Measurements from ENCODE around the gene KIAA1671. TPM values are rescaled to one million over a fixed set of nuclear protein-coding genes. Genes with fewer than 3 reads are reported as not detected.

Gene KIAA1671
- polyA plus RNA-seq, 6 donors from 2014 or later: not detected

- Mint-ChIP-seq H3K4me3 (no peak overlapping the region), H3K9me3 (peaks cover 0 to 2% (median 0%) of the 10 kb centered on the region in 7 donors), H3K36me3 (no peaks in the 10 kb centered on the region), H3K27ac (no peak overlapping the region), H3K4me1 (no peaks in the 10 kb centered on the region), H3K27me3 (peaks cover 5 to 21% (median 17%) of the 10 kb centered on the region in 3 donors)
- DNase-seq (no peak), ATAC-seq (ENCODE audit: low read depth in 2 of 2) (no peak)
Measured at GRCh38 chr22:24961217-24961844, 8.8 kb downstream of the KIAA1671 start.

DNA sequence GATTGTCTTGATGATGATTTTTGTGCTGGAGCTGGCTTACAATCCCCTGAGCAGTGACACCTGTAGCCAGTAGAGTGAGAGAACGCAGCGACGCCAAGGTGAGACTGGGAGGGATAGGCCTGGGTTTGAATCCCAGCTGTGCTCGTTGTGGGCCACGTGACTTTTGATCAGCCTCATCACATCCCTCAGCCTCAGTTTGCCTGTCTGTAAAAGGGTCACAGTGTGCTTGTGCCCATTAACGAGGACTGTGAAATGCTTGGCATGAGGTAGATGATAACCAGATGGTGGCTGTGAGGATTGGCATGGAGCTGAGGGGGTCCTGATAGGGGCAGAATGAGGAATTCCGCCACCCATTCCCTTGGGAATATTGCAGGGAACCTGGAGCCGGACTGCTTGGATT, 9.6 kb downstream of the KIAA1671 start:
- H3K4me1 Mint-ChIP-seq: no peaks in the 10 kb centered on the region
- H3K9me3 Mint-ChIP-seq: peaks cover 0 to 2% (median 0%) of the 10 kb centered on the region in 7 donors
- no peak for ATAC-seq (ENCODE audit: low read depth in 2 of 2)
- no peak overlapping the region for H3K4me3 Mint-ChIP-seq
- H3K27me3 Mint-ChIP-seq: peaks cover 1 to 13% (median 10%) of the 10 kb centered on the region in 3 donors
- DNase-seq: no peak
- no peaks in the 10 kb centered on the region for H3K36me3 Mint-ChIP-seq
- H3K27ac Mint-ChIP-seq: no peak overlapping the region

GRCh38 chr22:24962835-24963234, 10.3 kb downstream of the KIAA1671 start:
- Mint-ChIP-seq H3K36me3 (no peaks in the 10 kb centered on the region), H3K9me3 (peaks cover 0 to 2% (median 0%) of the 10 kb centered on the region in 7 donors), H3K4me1 (no peaks in the 10 kb centered on the region), H3K27ac (no peak overlapping the region), H3K27me3 (peaks cover 0 to 10% (median 9%) of the 10 kb centered on the region in 3 donors), H3K4me3 (no peak overlapping the region)
- no peak for DNase-seq
- no peak for ATAC-seq (ENCODE audit: low read depth in 2 of 2)

GRCh38 chr22:24964441-24964840, 11.9 kb downstream of the KIAA1671 start:
- Mint-ChIP-seq H3K36me3 (no peaks in the 10 kb centered on the region), H3K9me3 (peaks cover 0 to 2% (median 0%) of the 10 kb centered on the region in 7 donors), H3K27ac (peak overlapping the region in 1 of 6 donors; percentile 24), H3K4me3 (no peak overlapping the region), H3K27me3 (peaks cover 0 to 10% (median 9%) of the 10 kb centered on the region in 3 donors), H3K4me1 (no peaks in the 10 kb centered on the region)
- no peak for ATAC-seq (ENCODE audit: low read depth in 2 of 2)
- DNase-seq: no peak

GRCh38 chr22:24965822-24966626, 13.5 kb downstream of the KIAA1671 start:
- H3K4me1 Mint-ChIP-seq: no peaks in the 10 kb centered on the region
- H3K27me3 Mint-ChIP-seq: peaks cover 0 to 17% (median 9%) of the 10 kb centered on the region in 3 donors
- no peak for ATAC-seq (ENCODE audit: low read depth in 2 of 2)
- H3K27ac Mint-ChIP-seq: no peak overlapping the region
- H3K9me3 Mint-ChIP-seq: peaks cover 0 to 2% (median 0%) of the 10 kb centered on the region in 7 donors
- DNase-seq: no peak
- H3K4me3 Mint-ChIP-seq: no peak overlapping the region
- no peaks in the 10 kb centered on the region for H3K36me3 Mint-ChIP-seq

GRCh38 chr22:24968066-24968561, 15.6 kb downstream of the KIAA1671 start:
- DNase-seq (no peak), ATAC-seq (ENCODE audit: low read depth in 2 of 2) (no peak)
- Mint-ChIP-seq H3K9me3 (peaks cover 0 to 2% (median 0%) of the 10 kb centered on the region in 7 donors), H3K4me1 (no peaks in the 10 kb centered on the region), H3K27me3 (peaks cover 0 to 18% (median 0%) of the 10 kb centered on the region in 3 donors), H3K4me3 (no peak overlapping the region), H3K36me3 (no peaks in the 10 kb centered on the region), H3K27ac (no peak overlapping the region)

GRCh38 chr22:24969560-24970301, 17.2 kb downstream of the KIAA1671 start:
- Mint-ChIP-seq H3K9me3 (peaks cover 0 to 2% (median 0%) of the 10 kb centered on the region in 7 donors), H3K4me3 (no peak overlapping the region), H3K36me3 (no peaks in the 10 kb centered on the region), H3K27me3 (peaks cover 0 to 18% (median 0%) of the 10 kb centered on the region in 3 donors), H3K27ac (no peak overlapping the region), H3K4me1 (no peaks in the 10 kb centered on the region)
- no peak for DNase-seq
- no peak for ATAC-seq (ENCODE audit: low read depth in 2 of 2)

GRCh38 chr22:24972369-24972768, 19.9 kb downstream of the KIAA1671 start:
- H3K27ac Mint-ChIP-seq: no peak overlapping the region
- H3K27me3 Mint-ChIP-seq: peaks cover 0 to 18% (median 0%) of the 10 kb centered on the region in 3 donors
- ATAC-seq (ENCODE audit: low read depth in 2 of 2) (no peak), DNase-seq (no peak)
- peak overlapping the region in 1 of 8 donors; percentile 47 for H3K4me3 Mint-ChIP-seq
- H3K36me3 Mint-ChIP-seq: no peaks in the 10 kb centered on the region
- peaks cover 0 to 2% (median 0%) of the 10 kb centered on the region in 7 donors for H3K9me3 Mint-ChIP-seq
- no peaks in the 10 kb centered on the region for H3K4me1 Mint-ChIP-seq

GRCh38 chr22:24973872-24974271, 21.4 kb downstream of the KIAA1671 start:
- Mint-ChIP-seq H3K4me1 (no peaks in the 10 kb centered on the region), H3K4me3 (no peak overlapping the region)
- no peak for ATAC-seq (ENCODE audit: low read depth in 2 of 2)

GRCh38 chr22:24975125-24975640, 22.7 kb downstream of the KIAA1671 start:
- ATAC-seq (ENCODE audit: low read depth in 2 of 2) (no peak), DNase-seq (no peak)
- Mint-ChIP-seq H3K9me3 (peaks cover 0 to 2% (median 0%) of the 10 kb centered on the region in 7 donors), H3K4me1 (no peaks in the 10 kb centered on the region), H3K36me3 (no peaks in the 10 kb centered on the region), H3K4me3 (no peak overlapping the region), H3K27ac (peak overlapping the region in 1 of 6 donors; percentile 35), H3K27me3 (peaks cover 0 to 18% (median 0%) of the 10 kb centered on the region in 3 donors)

More at GRCh38 chr22:24973872-24974271, 21.4 kb downstream of the KIAA1671 start:
- no peak overlapping the region for H3K27ac Mint-ChIP-seq
- H3K9me3 Mint-ChIP-seq: peaks cover 0 to 2% (median 0%) of the 10 kb centered on the region in 7 donors
- peaks cover 0 to 24% (median 0%) of the 10 kb centered on the region in 3 donors for H3K27me3 Mint-ChIP-seq
- no peaks in the 10 kb centered on the region for H3K36me3 Mint-ChIP-seq
- no peak for DNase-seq

DNA sequence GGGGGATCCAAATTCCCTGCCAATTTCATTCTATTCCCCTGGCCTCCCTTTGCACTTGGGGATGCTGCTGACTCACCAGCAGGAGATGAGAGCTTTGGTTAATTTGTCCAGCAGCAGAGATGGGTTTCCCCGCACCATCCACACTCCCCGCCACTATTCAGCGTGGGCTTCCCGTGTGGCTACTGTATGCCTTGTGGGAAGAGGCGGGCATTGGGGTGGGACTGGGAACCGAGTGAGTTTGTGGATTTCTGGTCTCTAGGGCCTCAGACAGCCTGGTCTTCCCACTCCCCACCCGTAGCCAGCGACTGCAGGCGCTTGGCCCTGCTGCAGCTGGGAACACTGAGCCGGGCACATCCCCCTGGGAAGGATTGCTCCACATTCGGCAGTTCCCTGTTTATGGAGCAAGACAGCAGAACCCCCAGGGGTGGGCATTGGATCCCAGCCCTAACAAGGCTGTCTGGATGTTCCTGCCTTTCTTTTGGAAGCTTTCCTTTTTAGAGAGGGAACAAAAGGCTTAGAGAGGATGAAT, 23.4 kb downstream of the KIAA1671 start:
- peaks cover 0 to 18% (median 5%) of the 10 kb centered on the region in 3 donors for H3K27me3 Mint-ChIP-seq

DNA sequence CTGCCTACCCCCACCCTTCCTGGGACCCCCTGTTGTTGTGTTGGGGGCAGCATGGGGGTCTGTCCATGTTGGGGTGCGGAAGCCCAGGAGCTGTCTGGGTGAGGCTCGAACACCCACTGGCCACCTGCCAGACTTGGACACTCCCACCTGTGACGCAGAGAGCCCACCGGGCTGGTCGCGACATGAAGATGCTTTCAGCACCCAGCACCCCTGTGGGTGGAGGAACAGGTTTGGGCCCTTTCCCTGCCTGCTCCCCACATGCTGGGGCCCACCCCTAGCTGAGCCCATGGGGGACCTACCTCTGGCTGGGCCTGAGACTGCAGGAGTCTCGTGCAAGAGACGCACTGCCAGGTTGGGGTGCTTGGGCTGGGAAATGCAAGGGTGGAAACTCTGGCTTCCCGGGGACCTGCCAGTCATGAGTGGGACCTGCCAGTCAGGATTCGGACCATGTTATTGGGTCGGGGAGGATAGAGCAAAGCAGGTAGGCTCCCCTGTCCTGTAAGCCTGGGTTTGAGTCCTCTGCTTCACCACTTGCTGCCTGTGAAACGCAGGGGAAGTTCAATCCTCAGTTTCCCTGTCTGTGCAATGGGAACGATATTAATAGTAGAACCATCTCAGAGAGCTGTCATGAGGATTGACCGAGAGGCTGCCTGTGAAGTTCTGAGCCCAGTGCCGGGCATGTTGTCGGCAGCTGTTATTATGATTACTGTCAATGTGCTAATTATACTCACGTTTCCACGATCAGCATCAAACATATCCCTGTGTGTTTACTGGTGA, 24.1 kb downstream of the KIAA1671 start:
- peaks cover 0 to 18% (median 8%) of the 10 kb centered on the region in 3 donors for H3K27me3 Mint-ChIP-seq
- H3K36me3 Mint-ChIP-seq: no peaks in the 10 kb centered on the region
- DNase-seq (no peak), ATAC-seq (ENCODE audit: low read depth in 2 of 2) (no peak)
- no peak overlapping the region for H3K27ac Mint-ChIP-seq
- H3K4me3 Mint-ChIP-seq: no peak overlapping the region
- H3K4me1 Mint-ChIP-seq: no peaks in the 10 kb centered on the region
- H3K9me3 Mint-ChIP-seq: peaks cover 0 to 2% (median 0%) of the 10 kb centered on the region in 7 donors

More for the DNA sequence above, 23.4 kb downstream of the KIAA1671 start:
- no peak for ATAC-seq (ENCODE audit: low read depth in 2 of 2)
- Mint-ChIP-seq H3K4me1 (no peaks in the 10 kb centered on the region), H3K9me3 (peaks cover 0 to 2% (median 0%) of the 10 kb centered on the region in 7 donors), H3K27ac (peak overlapping the region in 1 of 6 donors; percentile 32), H3K4me3 (no peak overlapping the region), H3K36me3 (no peaks in the 10 kb centered on the region)
- DNase-seq: no peak

All from naive B cell (primary cell).